ENCODE measurements around the gene PLCH1.
A peak's percentile ranks its signal among the peaks of the same experiment; 100 is the strongest.

PLCH1 gene

GRCh38 chr3:155370198-155370597, 374.7 kb downstream of the PLCH1 start:
- peaks cover 19% of the 10 kb centered on the region for H3K4me1 ChIP-seq (ENCODE audit: control insufficient read depth, insufficient read depth, low read length)
- H3K9me3 ChIP-seq (ENCODE audit: control insufficient read depth, low read length): peaks cover 4% of the 10 kb centered on the region
- H3K27me3 ChIP-seq (replicated peaks; ENCODE audit: control insufficient read depth, insufficient read depth, low read length): no peaks in the 10 kb centered on the region
- no peaks in the 10 kb centered on the region for H3K36me3 ChIP-seq (ENCODE audit: control insufficient read depth, insufficient read depth, low read length, severe bottlenecking)
- H3K4me3 ChIP-seq (ENCODE audit: low read length): no peak overlapping the region
- no peak for DNase-seq (ENCODE audit: low read depth)
- H3K9ac ChIP-seq (ENCODE audit: low read length): no peak overlapping the region

- Histone ChIP-seq H3K4me3 (ENCODE audit: low read length) (no peak overlapping the region), H3K9ac (ENCODE audit: low read length) (no peak overlapping the region), H3K27me3 (replicated peaks; ENCODE audit: control insufficient read depth, insufficient read depth, low read length) (no peaks in the 10 kb centered on the region), H3K9me3 (ENCODE audit: control insufficient read depth, low read length) (peaks cover 6% of the 10 kb centered on the region), H3K36me3 (ENCODE audit: control insufficient read depth, insufficient read depth, low read length, severe bottlenecking) (no peaks in the 10 kb centered on the region), H3K4me1 (ENCODE audit: control insufficient read depth, insufficient read depth, low read length) (peaks cover 19% of the 10 kb centered on the region)
- no peak for DNase-seq (ENCODE audit: low read depth)
Observed at GRCh38 chr3:155369735-155370134, 375.1 kb downstream of the PLCH1 start.

DNA sequence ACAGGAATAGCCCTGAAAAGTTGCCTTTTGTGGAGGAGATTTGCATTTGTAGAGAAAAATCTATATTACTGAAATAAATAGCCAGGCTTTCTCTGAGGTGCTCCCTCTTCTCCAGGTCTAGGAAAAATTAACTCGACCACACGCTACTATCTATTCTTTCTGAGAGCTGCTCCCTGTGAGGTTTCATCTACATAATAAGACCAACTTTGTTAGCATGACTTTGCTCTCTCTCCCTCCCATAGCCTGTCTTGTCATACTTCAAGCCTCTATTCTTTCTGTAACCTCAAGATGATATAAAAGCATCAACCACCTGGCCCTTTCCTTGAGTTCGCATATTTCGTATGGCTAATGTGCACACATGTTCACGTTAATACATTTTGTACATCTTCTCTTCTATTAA, 375.6 kb downstream of the PLCH1 start:
- Histone ChIP-seq H3K4me3 (ENCODE audit: low read length) (no peak overlapping the region), H3K9me3 (ENCODE audit: control insufficient read depth, low read length) (peaks cover 6% of the 10 kb centered on the region), H3K36me3 (ENCODE audit: control insufficient read depth, insufficient read depth, low read length, severe bottlenecking) (no peaks in the 10 kb centered on the region), H3K4me1 (ENCODE audit: control insufficient read depth, insufficient read depth, low read length) (peaks cover 19% of the 10 kb centered on the region), H3K27me3 (replicated peaks; ENCODE audit: control insufficient read depth, insufficient read depth, low read length) (no peaks in the 10 kb centered on the region), H3K9ac (ENCODE audit: low read length) (no peak overlapping the region)
- DNase-seq (ENCODE audit: low read depth): no peak

DNA sequence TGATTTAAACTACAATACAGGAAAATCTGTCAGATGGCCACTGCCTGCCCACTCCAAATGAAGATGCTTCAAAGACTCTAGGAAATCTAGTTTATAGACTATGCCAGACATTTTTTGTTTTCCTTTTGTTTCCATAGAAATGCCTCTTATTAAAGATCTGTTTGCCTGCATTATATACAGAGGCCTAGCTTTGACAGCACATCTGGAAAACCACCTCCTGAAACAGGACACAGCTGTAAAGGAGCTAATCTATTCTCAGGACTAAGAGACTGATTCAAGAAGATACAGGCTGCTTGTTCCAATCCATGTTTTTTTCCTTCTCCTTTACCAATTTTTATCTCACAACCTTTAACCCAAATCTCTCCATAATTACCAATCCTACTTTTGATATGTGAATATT, 376.1 kb downstream of the PLCH1 start:
- Histone ChIP-seq H3K36me3 (ENCODE audit: control insufficient read depth, insufficient read depth, low read length, severe bottlenecking) (no peaks in the 10 kb centered on the region), H3K4me3 (ENCODE audit: low read length) (no peak overlapping the region), H3K9me3 (ENCODE audit: control insufficient read depth, low read length) (peaks cover 6% of the 10 kb centered on the region), H3K27me3 (replicated peaks; ENCODE audit: control insufficient read depth, insufficient read depth, low read length) (no peaks in the 10 kb centered on the region), H3K4me1 (ENCODE audit: control insufficient read depth, insufficient read depth, low read length) (peaks cover 20% of the 10 kb centered on the region), H3K9ac (ENCODE audit: low read length) (no peak overlapping the region)
- DNase-seq (ENCODE audit: low read depth): no peak

DNA sequence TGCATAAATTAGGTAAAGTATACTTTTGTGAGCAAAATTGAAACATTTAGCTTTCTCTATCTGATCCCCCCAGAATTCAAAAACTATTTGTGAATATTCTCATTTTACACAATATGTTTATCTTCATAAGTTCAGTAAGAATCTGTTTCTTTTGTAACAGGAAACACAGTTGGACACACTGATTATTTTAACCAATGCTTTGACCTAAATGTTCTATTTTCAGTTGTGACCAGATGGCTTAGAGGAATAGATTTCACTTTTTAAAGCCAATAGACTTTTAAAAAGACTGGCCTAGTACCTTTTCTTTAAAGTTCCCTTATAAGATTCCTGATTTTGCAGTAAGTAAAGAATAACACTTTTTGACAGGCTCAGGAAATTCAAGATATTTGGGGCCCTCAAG, 377.4 kb downstream of the PLCH1 start:
- H3K9ac ChIP-seq (ENCODE audit: low read length): no peak overlapping the region
- H3K4me3 ChIP-seq (ENCODE audit: low read length): no peak overlapping the region
- DNase-seq (ENCODE audit: low read depth): peak; percentile 51
- peaks cover 6% of the 10 kb centered on the region for H3K9me3 ChIP-seq (ENCODE audit: control insufficient read depth, low read length)
- H3K27me3 ChIP-seq (replicated peaks; ENCODE audit: control insufficient read depth, insufficient read depth, low read length): no peaks in the 10 kb centered on the region
- H3K36me3 ChIP-seq (ENCODE audit: control insufficient read depth, insufficient read depth, low read length, severe bottlenecking): no peaks in the 10 kb centered on the region
- peaks cover 26% of the 10 kb centered on the region for H3K4me1 ChIP-seq (ENCODE audit: control insufficient read depth, insufficient read depth, low read length)

DNA sequence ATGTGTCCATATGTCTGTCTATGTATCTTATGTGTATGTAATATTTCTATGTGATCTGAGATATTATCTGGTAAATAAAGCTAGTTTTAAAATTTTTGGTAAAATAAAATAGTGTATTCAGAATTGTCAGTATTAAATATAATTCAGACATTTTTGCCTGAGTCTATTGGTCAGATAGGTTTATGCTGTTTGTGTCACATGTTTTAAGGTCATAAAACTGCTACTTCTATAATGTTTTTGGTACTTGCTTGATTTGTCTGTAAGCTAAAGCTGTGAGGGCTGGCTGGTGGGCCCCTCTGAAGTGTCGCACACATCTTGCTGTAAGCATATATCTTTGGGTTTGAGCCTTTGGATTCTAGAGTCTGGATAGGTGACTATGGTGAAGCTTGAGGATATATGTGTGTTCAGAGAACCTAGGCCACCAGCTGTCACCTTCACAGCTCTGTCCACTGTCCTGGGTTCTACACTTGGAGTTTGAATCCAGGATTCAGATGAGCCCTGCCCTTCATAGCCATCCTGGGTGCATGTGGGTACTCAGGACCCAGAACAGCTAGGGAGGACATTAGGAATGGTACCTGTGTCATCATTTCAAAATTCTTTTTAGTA, 379.6 kb downstream of the PLCH1 start:
- peaks cover 6% of the 10 kb centered on the region for H3K9me3 ChIP-seq (ENCODE audit: control insufficient read depth, low read length)
- peaks cover 20% of the 10 kb centered on the region for H3K4me1 ChIP-seq (ENCODE audit: control insufficient read depth, insufficient read depth, low read length)
- H3K36me3 ChIP-seq (ENCODE audit: control insufficient read depth, insufficient read depth, low read length, severe bottlenecking): no peaks in the 10 kb centered on the region
- no peak for DNase-seq (ENCODE audit: low read depth)
- no peak overlapping the region for H3K9ac ChIP-seq (ENCODE audit: low read length)
- no peak overlapping the region for H3K4me3 ChIP-seq (ENCODE audit: low read length)
- no peaks in the 10 kb centered on the region for H3K27me3 ChIP-seq (replicated peaks; ENCODE audit: control insufficient read depth, insufficient read depth, low read length)

DNA sequence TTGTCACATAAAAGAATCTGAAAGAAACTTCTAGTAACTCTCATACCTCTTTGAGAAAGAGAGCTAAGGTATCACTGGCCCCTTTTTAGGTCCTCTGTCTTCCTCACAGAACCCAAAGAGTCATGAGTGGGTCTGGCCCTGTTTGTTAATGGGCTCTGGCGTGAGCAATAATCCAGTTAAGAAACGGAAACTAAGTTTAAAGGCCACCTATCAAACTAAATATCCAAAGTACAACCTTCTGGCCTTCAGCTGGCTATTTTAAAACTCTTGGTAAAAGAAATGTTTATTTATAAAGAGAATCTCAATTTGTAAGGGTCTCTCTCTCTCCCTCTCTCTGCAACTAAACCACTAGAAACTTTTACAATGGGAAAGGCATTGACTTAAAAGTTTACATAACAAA, 380.4 kb downstream of the PLCH1 start:
- H3K4me1 ChIP-seq (ENCODE audit: control insufficient read depth, insufficient read depth, low read length): peaks cover 12% of the 10 kb centered on the region
- no peaks in the 10 kb centered on the region for H3K36me3 ChIP-seq (ENCODE audit: control insufficient read depth, insufficient read depth, low read length, severe bottlenecking)
- no peak overlapping the region for H3K4me3 ChIP-seq (ENCODE audit: low read length)
- no peaks in the 10 kb centered on the region for H3K27me3 ChIP-seq (replicated peaks; ENCODE audit: control insufficient read depth, insufficient read depth, low read length)
- no peak for DNase-seq (ENCODE audit: low read depth)
- peaks cover 6% of the 10 kb centered on the region for H3K9me3 ChIP-seq (ENCODE audit: control insufficient read depth, low read length)
- H3K9ac ChIP-seq (ENCODE audit: low read length): no peak overlapping the region

- Histone ChIP-seq H3K4me3 (ENCODE audit: low read length) (peak overlapping the region; percentile 26), H3K4me1 (ENCODE audit: control insufficient read depth, insufficient read depth, low read length) (peaks cover 11% of the 10 kb centered on the region), H3K9me3 (ENCODE audit: control insufficient read depth, low read length) (peaks cover 6% of the 10 kb centered on the region), H3K9ac (ENCODE audit: low read length) (no peak overlapping the region), H3K27me3 (replicated peaks; ENCODE audit: control insufficient read depth, insufficient read depth, low read length) (no peaks in the 10 kb centered on the region), H3K36me3 (ENCODE audit: control insufficient read depth, insufficient read depth, low read length, severe bottlenecking) (no peaks in the 10 kb centered on the region)
- no peak for DNase-seq (ENCODE audit: low read depth)
Observed at GRCh38 chr3:155363690-155364070, 381.2 kb downstream of the PLCH1 start.

GRCh38 chr3:155362808-155363689, 381.8 kb downstream of the PLCH1 start:
- no peaks in the 10 kb centered on the region for H3K36me3 ChIP-seq (ENCODE audit: control insufficient read depth, insufficient read depth, low read length, severe bottlenecking)
- peaks cover 11% of the 10 kb centered on the region for H3K4me1 ChIP-seq (ENCODE audit: control insufficient read depth, insufficient read depth, low read length)
- H3K9ac ChIP-seq (ENCODE audit: low read length): no peak overlapping the region
- no peak for DNase-seq (ENCODE audit: low read depth)
- H3K4me3 ChIP-seq (ENCODE audit: low read length): no peak overlapping the region
- no peaks in the 10 kb centered on the region for H3K27me3 ChIP-seq (replicated peaks; ENCODE audit: control insufficient read depth, insufficient read depth, low read length)
- peaks cover 6% of the 10 kb centered on the region for H3K9me3 ChIP-seq (ENCODE audit: control insufficient read depth, low read length)

DNA sequence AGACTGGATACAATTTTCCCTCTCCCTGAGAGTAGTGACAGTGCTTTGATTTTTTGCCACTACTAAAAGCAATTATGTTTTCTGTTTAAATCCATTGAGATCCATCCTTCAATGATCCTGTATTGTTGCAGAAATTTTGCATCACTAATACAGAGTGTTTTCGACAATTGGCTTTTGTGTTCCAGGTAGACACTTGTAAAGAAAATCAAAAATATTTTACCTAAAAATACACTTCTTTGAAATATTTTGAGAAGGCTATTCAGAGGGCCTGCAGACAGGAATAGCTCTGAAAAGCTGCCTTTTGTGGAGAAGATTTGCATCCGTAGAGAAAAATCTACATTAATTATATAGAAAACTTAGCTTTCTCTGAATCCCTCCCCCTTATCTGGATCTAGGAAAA, 384.6 kb downstream of the PLCH1 start:
- DNase-seq (ENCODE audit: low read depth): no peak

DNA sequence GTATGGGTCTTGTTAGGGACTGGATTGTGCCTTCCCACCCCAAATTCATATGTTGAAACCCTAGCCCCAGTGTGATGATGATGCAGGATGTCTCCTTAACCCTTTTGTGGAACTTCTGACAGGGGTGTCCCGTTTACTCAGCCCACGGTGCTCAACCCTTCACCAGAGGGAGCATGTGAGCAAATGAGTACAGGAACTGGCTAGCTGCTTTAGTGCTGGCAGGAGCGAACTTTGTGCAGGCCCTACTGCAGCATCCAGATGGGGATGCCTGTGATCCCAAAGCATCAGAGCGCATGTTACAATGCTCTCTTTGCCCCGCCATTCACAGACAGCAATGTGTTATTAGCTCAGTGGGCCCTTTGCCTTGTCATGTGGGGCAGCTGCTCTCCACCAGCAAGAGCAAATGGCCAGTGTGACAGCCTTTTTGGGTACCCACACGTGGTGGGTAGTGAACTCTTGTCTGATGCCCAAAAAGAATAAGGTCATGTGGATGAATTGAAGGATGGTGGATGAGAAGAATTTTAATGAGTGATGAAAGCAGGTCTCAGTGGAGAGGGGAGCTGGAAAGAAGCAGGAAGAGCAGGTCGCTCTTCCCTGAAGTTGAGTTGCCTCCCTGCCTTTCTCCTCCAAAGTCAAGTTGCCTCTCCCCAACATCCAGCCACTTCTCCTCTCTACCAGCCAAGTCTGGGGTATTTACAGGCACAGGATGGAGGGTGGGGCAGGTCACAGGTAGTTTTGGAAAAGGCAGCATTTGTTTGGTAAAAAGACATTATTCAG, 388.1 kb downstream of the PLCH1 start:
- peaks cover 5% of the 10 kb centered on the region for H3K4me1 ChIP-seq (ENCODE audit: control insufficient read depth, insufficient read depth, low read length)
- no peaks in the 10 kb centered on the region for H3K36me3 ChIP-seq (ENCODE audit: control insufficient read depth, insufficient read depth, low read length, severe bottlenecking)
- H3K4me3 ChIP-seq (ENCODE audit: low read length): no peak overlapping the region
- H3K9ac ChIP-seq (ENCODE audit: low read length): no peak overlapping the region
- H3K9me3 ChIP-seq (ENCODE audit: control insufficient read depth, low read length): no peaks in the 10 kb centered on the region
- no peak for DNase-seq (ENCODE audit: low read depth)
- peaks cover 3% of the 10 kb centered on the region for H3K27me3 ChIP-seq (replicated peaks; ENCODE audit: control insufficient read depth, insufficient read depth, low read length)

More for the DNA sequence above, 384.6 kb downstream of the PLCH1 start:
- H3K4me1 ChIP-seq (ENCODE audit: control insufficient read depth, insufficient read depth, low read length): peaks cover 11% of the 10 kb centered on the region
- H3K9ac ChIP-seq (ENCODE audit: low read length): no peak overlapping the region
- H3K9me3 ChIP-seq (ENCODE audit: control insufficient read depth, low read length): peaks cover 2% of the 10 kb centered on the region
- H3K27me3 ChIP-seq (replicated peaks; ENCODE audit: control insufficient read depth, insufficient read depth, low read length): peaks cover 3% of the 10 kb centered on the region
- H3K36me3 ChIP-seq (ENCODE audit: control insufficient read depth, insufficient read depth, low read length, severe bottlenecking): no peaks in the 10 kb centered on the region
- no peak overlapping the region for H3K4me3 ChIP-seq (ENCODE audit: low read length)

Measured in adipocyte (in vitro differentiated cells).